GM12878 (cell line): ENCODE data around the gene AADACL2.

Source experiments
- EP300 ChIP-seq, 2 experiments: fragments of 150-350 bp in 1 of 2; IDR thresholded peaks; 2 replicates each; pipeline ENCODE4 v1.6.1; 2011 to 2012; ENCODE audit warnings: low read depth in 2 of 2, low read length in 2 of 2, borderline replicate concordance in 1 of 2, improper control_type of control experiment in 1 of 2, inconsistent platforms in 1 of 2; ENCODE audit not compliant: control insufficient read depth in 1 of 2
- EZH2 ChIP-seq: IDR thresholded peaks from 2 replicates; pipeline ENCODE4 v1.6.1; 2012; ENCODE audit warnings: low read depth, mild to moderate bottlenecking, control low read depth, inconsistent platforms, low read length, borderline replicate concordance; ENCODE audit not compliant: control insufficient read depth
- FOXK2 ChIP-seq: fragments of 450-650 bp; IDR thresholded peaks from 2 replicates; pipeline ENCODE4 v1.6.1; 2017; ENCODE audit warnings: mild to moderate bottlenecking, moderate library complexity
- HSF1 ChIP-seq: fragments of 150-350 bp; IDR thresholded peaks from 2 replicates; pipeline ENCODE4 v1.6.1; 2014; ENCODE audit warnings: mild to moderate bottlenecking, low read depth, low read length
- MXI1 ChIP-seq: fragments of 150-350 bp; IDR thresholded peaks from 2 replicates; pipeline ENCODE4 v1.6.1; 2011; ENCODE audit warnings: low read depth, mild to moderate bottlenecking, inconsistent platforms, low read length, improper control_type of control experiment
- POLR2A ChIP-seq: IDR thresholded peaks from 2 replicates; pipeline ENCODE4 v1.6.1; 2011; ENCODE audit warnings: low read depth, mild to moderate bottlenecking, low read length
- POLR2AphosphoS5 ChIP-seq: IDR thresholded peaks from 2 replicates; pipeline ENCODE4 v1.6.1; 2011; ENCODE audit warnings: mild to moderate bottlenecking, low read length, inconsistent platforms
- PRDM15 ChIP-seq: fragments of 450-650 bp; formaldehyde crosslinking; IDR thresholded peaks from 2 replicates; pipeline ENCODE4 v1.4.0; 2020; ENCODE audit warnings: mild to moderate bottlenecking, moderate library complexity
- RCOR1 ChIP-seq: conservative IDR thresholded peaks from 2 replicates; pipeline ENCODE4 v1.6.1; 2012; ENCODE audit warnings: low read depth, low read length, improper control_type of control experiment
- TAF1 ChIP-seq: IDR thresholded peaks from 2 replicates; pipeline ENCODE4 v1.6.1; 2011; ENCODE audit warnings: mild to moderate bottlenecking, low read depth, low read length, borderline replicate concordance
- ZNF207 ChIP-seq: fragments of 450-650 bp; IDR thresholded peaks from 2 replicates; pipeline ENCODE4 v1.6.1; 2014; ENCODE audit warnings: antibody characterized with exemption, mild to moderate bottlenecking, borderline replicate concordance
- ZSCAN29 ChIP-seq: fragments of 450-650 bp; IDR thresholded peaks from 2 replicates; pipeline ENCODE4 v1.6.1; 2017; ENCODE audit warnings: mild to moderate bottlenecking, moderate library complexity
- TF ChIP-seq, protein P1 (sequence below): IDR thresholded peaks from 2 replicates; pipeline ENCODE4 v1.6.1; 2012; ENCODE audit warnings: low read depth, low read length, improper control_type of control experiment
- TF ChIP-seq, protein P2 (sequence below), 3 experiments: IDR thresholded peaks in 2 of 3; conservative IDR thresholded peaks in 1 of 3; 2 replicates each; pipeline ENCODE4 v1.5.1; 2011; ENCODE audit warnings: low read depth in 3 of 3, low read length in 3 of 3, mild to moderate bottlenecking in 3 of 3, control low read depth in 2 of 3, moderate library complexity in 2 of 3, inconsistent platforms in 1 of 3, mixed read lengths in 1 of 3; ENCODE audit not compliant: control insufficient read depth in 2 of 3, insufficient read depth in 1 of 3; ENCODE audit errors: extremely low read depth in 1 of 3

DNA sequence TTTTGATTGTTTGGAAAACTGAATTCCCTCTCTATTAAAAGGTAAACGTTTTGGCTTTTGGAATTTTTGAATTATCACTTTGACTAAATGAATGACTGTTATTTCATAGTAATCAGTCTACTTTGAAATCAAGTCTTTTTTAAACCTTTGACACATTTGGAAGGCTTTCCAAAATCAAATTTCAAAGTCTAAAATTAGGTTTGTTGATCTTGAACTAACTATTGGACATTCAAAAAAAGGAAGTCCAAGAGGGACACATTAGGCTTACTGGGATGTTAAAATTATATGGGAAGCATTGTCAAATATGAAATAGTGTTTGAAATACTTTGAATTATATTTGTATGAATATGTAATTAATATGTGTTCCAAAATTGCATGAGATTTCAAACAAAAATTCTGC lies 45.2 kb upstream of the AADACL2 start:
- TF ChIP-seq ZSCAN29 = no peak
- TF ChIP-seq MXI1 = no peak
- TF ChIP-seq, protein P1, sequence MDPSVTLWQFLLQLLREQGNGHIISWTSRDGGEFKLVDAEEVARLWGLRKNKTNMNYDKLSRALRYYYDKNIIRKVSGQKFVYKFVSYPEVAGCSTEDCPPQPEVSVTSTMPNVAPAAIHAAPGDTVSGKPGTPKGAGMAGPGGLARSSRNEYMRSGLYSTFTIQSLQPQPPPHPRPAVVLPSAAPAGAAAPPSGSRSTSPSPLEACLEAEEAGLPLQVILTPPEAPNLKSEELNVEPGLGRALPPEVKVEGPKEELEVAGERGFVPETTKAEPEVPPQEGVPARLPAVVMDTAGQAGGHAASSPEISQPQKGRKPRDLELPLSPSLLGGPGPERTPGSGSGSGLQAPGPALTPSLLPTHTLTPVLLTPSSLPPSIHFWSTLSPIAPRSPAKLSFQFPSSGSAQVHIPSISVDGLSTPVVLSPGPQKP = no peak
- TF ChIP-seq POLR2AphosphoS5 = no peak
- TF ChIP-seq, protein P2, sequence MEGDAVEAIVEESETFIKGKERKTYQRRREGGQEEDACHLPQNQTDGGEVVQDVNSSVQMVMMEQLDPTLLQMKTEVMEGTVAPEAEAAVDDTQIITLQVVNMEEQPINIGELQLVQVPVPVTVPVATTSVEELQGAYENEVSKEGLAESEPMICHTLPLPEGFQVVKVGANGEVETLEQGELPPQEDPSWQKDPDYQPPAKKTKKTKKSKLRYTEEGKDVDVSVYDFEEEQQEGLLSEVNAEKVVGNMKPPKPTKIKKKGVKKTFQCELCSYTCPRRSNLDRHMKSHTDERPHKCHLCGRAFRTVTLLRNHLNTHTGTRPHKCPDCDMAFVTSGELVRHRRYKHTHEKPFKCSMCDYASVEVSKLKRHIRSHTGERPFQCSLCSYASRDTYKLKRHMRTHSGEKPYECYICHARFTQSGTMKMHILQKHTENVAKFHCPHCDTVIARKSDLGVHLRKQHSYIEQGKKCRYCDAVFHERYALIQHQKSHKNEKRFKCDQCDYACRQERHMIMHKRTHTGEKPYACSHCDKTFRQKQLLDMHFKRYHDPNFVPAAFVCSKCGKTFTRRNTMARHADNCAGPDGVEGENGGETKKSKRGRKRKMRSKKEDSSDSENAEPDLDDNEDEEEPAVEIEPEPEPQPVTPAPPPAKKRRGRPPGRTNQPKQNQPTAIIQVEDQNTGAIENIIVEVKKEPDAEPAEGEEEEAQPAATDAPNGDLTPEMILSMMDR (IDR thresholded peaks at IDR 0.05 in 2 of 3, conservative IDR thresholded peaks at IDR 0.05 in 1 of 3; ENCODE audit: control insufficient read depth in 2 of 3, extremely low read depth in 1 of 3, insufficient read depth in 1 of 3, low read depth in 3 of 3, low read length in 3 of 3) = no peak
- no peak for TF ChIP-seq EP300 (IDR thresholded peaks at IDR 0.05; ENCODE audit: borderline replicate concordance in 1 of 2, control insufficient read depth in 1 of 2, low read depth in 2 of 2, low read length in 2 of 2)
- no peak for TF ChIP-seq EZH2
- TF ChIP-seq ZNF207 = no peak
- TF ChIP-seq HSF1 = no peak
- no peak for TF ChIP-seq POLR2A
- TF ChIP-seq PRDM15 = no peak
- TF ChIP-seq RCOR1 = no peak
- no peak for TF ChIP-seq TAF1
- TF ChIP-seq FOXK2 = no peak
